DOHH2 (cell line): ENCODE data around the gene RNU5B-1.

Experiments
- CTCF ChIP-seq: fragments of 200-600 bp; sonication (generic); IDR thresholded peaks from one replicate; pipeline ENCODE4 v1.5.1; 2014; ENCODE audit warnings: antibody characterized with exemption, mild to moderate bottlenecking, low read depth, low read length; ENCODE audit not compliant: poor library complexity, severe bottlenecking
- EZH2phosphoT487 ChIP-seq: fragments of 200-600 bp; sonication (generic); IDR thresholded peaks from 2 replicates; pipeline ENCODE4 v1.6.1; 2017; ENCODE audit warnings: borderline replicate concordance, mild to moderate bottlenecking, antibody characterized with exemption, low read length, moderate library complexity, mixed read lengths

- TF ChIP-seq CTCF (no peak), EZH2phosphoT487 (no peak)
These were observed 27.5 kb upstream of the RNU5B-1 start for GRCh38 chr15:65277015-65277414.
